Activated T-cell treated with anti-CD3 and anti-CD28 coated beads, Interleukin-2, amount 50 U/mL, for 72 hours (primary cell): ENCODE measurements around the gene MICAL3. TPM values are rescaled to one million over a fixed set of nuclear protein-coding genes. Genes with fewer than 3 reads are reported as not detected.
A peak's percentile ranks its signal among the peaks of the same experiment; 100 is the strongest.

Experiments
- ATAC-seq, 2 donors: fragments of 150-1000 bp; cut with Tn5 transposase; replicated peaks in 1 of 2; 2 replicates each; pipeline ENCODE4 v1.10.0; 2021; ENCODE audit warnings: moderate library complexity in 2 of 2, mild to moderate bottlenecking in 1 of 2
- DNase-seq, 2 donors: peaks; one replicate each; pipeline ENCODE4 v3.0.0; 2021 to 2022; ENCODE audit warnings: mixed read lengths in 1 of 2
- H3K27ac Mint-ChIP-seq: one replicate; pipeline ENCODE4 v1.8.0; 2022; ENCODE audit warnings: mild to moderate bottlenecking, moderate library complexity, mixed read lengths
- H3K27me3 Mint-ChIP-seq: one replicate; pipeline ENCODE4 v1.8.0; 2022; ENCODE audit warnings: low read depth, mixed read lengths
- H3K36me3 Mint-ChIP-seq, 2 donors: one replicate each; pipeline ENCODE4 v1.8.0; 2022; ENCODE audit warnings: mixed read lengths in 2 of 2, mild to moderate bottlenecking in 1 of 2; ENCODE audit not compliant: insufficient read depth in 2 of 2
- H3K4me1 Mint-ChIP-seq: one replicate; pipeline ENCODE4 v1.8.0; 2022; ENCODE audit warnings: low read depth, mixed read lengths
- H3K4me3 Mint-ChIP-seq, 2 donors: one replicate each; pipeline ENCODE4 v1.8.0; 2022; ENCODE audit warnings: mild to moderate bottlenecking in 2 of 2, mixed read lengths in 2 of 2, moderate library complexity in 2 of 2
- H3K9me3 Mint-ChIP-seq, 2 donors: one replicate each; pipeline ENCODE4 v1.8.0; 2022; ENCODE audit warnings: mixed read lengths in 2 of 2
- total RNA-seq, 2 donors: library from RNA; stranded (reverse); gene quantifications; one replicate each; pipeline ENCODE4 v1.2.3, GENCODE V29; 2022

Gene MICAL3
- total RNA-seq, 2 donors from 2014 or later = 17.9 to 26.0 TPM

DNA sequence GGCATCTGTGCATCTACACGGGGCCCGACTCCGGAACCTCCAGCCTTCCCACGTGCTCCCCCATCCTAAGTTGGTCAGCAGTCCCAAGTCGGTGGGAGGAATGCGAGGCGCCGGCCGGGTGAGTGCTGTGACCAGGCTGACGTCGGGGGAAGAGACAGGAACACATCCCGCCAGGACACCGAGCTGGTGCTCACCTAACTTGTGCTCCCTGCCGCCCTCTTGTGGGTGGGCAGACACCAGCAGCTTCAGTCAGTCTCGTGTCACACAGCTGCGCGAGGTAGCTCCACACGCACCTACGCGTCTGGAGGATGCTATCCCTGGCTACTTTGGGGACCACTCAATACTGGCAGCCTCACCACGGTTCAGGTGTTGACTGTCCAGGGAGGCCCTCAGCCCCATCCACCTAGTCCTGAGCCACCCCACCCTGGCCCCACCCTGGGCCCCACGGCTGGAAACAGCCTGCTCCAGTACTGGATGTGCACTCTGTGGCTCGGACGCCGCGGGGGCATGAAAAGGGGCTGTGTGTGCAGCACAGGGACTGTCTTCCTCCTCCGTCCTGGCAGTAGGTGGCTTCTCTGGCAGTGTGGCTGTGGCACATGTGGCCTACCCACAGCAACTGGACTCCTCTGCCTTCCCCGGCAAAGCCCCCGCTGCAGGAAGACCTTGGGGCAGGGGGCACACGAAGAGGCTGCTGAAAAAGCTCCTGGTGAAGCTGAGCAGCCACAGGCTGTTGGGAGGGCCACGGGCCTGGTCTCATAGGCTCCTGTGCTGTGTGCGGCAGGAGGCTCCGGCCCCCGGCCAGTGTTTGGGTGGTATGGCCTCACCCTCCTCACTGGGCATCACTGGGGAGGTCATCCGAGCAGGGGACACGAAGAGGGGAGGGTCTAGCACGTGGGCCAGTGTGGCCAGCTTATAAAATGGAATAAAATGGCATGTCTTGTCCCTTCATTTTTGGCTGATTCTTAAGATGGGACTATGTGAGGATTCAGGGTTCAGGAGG lies 238.9 kb downstream of the MICAL3 start:
- Mint-ChIP-seq H3K27me3 (no peaks in the 10 kb centered on the region), H3K27ac (no peak overlapping the region), H3K4me1 (peaks cover 12% of the 10 kb centered on the region), H3K9me3 (no peaks in the 10 kb centered on the region), H3K4me3 (no peak overlapping the region), H3K36me3 (no peaks in the 10 kb centered on the region)
- peak; percentile 74 to 75 for DNase-seq
- ATAC-seq = peak in 1 of 2 donors; percentile 30

DNA sequence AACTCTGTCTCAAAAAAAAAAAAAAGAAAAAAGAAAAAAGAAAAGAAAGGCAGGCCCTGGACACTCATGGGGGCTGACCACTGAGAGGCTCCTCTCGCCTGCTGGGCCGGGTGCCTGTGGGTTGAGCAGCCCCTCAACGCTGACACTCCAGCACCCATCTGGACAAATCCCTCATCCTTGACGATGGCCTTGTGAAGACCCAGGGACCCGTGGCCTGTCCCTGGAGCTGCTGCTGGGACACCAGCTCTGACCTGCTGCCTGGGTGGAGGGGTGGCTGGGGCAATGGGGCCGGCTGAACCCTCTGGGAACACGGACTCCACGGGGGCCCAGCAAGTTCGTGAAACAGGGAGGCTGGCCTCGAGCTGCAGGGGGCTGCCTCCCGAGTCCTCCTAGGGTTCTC lies 239.6 kb downstream of the MICAL3 start:
- Mint-ChIP-seq H3K27me3 (no peaks in the 10 kb centered on the region), H3K9me3 (no peaks in the 10 kb centered on the region), H3K36me3 (no peaks in the 10 kb centered on the region), H3K4me1 (peaks cover 18% of the 10 kb centered on the region), H3K27ac (no peak overlapping the region), H3K4me3 (no peak overlapping the region)
- DNase-seq = no peak
- no peak for ATAC-seq

DNA sequence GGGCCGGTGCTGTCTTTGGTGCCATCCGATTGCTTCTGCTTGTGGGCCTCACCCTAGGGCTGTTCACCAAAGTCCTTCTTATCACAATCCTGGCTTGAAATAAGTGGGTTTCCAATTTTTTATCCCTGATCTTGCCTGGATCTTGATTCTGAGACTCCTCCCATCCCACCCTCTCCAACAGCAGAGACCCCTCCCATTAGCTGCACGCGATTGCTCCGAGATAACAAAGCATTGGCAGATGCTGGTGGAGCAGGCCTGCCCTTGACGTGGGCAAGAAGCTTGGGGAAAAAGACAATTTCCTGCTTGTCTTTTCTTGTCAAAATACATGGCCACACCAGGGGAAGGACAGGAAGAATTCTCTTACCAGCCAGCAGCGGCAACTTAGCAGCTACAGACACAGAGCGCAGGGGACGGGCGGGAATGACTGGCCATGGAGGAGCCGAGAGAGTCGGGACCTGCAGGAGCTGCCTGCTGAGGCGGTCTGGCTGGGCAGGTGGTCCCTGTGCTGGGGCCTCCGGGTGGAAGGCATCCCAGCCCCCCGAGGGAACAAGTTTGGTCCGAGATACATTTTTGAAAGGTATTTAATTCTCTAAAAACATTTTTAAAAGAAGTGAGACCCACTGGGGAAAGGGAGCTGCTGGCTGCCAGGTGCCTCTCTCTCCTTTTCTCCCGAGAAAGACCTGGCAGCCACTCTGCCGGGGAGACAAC lies 240.4 kb downstream of the MICAL3 start:
- Mint-ChIP-seq H3K9me3 (no peaks in the 10 kb centered on the region), H3K27ac (no peak overlapping the region), H3K36me3 (no peaks in the 10 kb centered on the region)

DNA sequence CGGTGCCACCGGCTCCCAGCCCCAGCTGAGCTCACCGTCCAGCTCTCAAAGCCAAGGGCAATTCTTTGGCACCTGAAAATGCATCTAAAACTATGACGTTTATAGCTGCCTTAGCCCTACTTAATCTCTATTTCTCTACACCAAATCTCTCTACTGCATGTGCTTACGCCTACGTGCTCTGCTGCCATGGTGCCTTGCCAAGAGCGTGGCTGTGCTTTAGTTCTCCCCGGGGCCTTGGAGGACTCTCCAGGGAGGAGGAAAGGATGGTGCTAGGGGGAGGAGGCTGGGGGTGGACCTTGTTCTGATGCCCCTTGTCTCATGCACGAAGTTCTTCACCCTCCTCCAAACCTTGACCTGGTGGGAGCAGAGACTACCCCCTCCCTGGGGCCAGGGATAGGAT lies 241.0 kb downstream of the MICAL3 start:
- no peak for ATAC-seq
- H3K4me3 Mint-ChIP-seq = no peak overlapping the region
- H3K9me3 Mint-ChIP-seq = no peaks in the 10 kb centered on the region

More for the DNA sequence above, 240.4 kb downstream of the MICAL3 start:
- Mint-ChIP-seq H3K4me3 (no peak overlapping the region), H3K4me1 (peaks cover 27% of the 10 kb centered on the region), H3K27me3 (no peaks in the 10 kb centered on the region)
- DNase-seq (no peak), ATAC-seq (no peak)

DNA sequence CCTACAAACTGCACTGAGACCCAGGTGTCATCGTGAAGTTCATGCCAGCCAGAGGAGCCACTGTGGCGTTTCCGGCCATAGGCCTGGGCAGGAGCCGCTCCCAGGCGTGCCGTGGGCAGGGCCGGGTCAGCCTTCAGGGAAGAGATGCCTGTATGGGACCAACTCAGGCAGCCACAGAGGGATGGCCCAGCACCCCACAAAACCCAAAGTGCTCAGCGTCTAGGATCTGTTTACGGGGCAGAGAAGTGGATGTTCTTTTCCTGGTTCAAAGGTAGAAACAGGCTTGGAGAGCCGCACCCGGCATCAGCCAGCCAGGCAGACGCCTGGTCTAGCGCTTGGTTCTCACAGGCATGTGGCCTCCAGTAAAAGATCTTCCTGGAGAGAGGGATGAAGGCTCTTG lies 241.7 kb downstream of the MICAL3 start:
- Mint-ChIP-seq H3K9me3 (no peaks in the 10 kb centered on the region), H3K36me3 (no peaks in the 10 kb centered on the region), H3K27ac (no peak overlapping the region), H3K27me3 (no peaks in the 10 kb centered on the region), H3K4me1 (peaks cover 34% of the 10 kb centered on the region), H3K4me3 (no peak overlapping the region)
- DNase-seq (no peak), ATAC-seq (no peak)

More for the DNA sequence above, 241.0 kb downstream of the MICAL3 start:
- Mint-ChIP-seq H3K36me3 (no peaks in the 10 kb centered on the region), H3K27me3 (no peaks in the 10 kb centered on the region), H3K4me1 (peaks cover 30% of the 10 kb centered on the region), H3K27ac (no peak overlapping the region)
- no peak for DNase-seq

DNA sequence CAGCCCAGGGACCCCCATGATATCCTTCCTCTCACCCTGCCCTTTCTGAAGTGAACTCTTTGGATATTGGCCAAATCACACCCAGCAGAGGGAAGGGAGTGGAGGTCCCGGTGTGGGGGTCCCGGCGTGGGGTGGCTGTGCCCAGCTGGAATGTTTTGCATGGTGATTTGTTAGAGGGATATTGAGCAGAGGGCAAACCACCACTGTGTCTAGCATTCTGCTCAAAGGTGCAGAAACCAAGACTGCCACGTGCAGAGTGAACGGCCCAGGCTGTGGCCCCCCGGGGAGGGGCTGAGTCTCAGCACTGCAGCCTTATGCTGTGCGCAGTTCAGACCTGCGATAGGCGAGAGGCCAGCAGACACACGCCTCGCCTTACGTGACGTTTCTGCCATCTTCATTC lies 242.2 kb downstream of the MICAL3 start:
- H3K36me3 Mint-ChIP-seq = no peaks in the 10 kb centered on the region
- no peak overlapping the region for H3K27ac Mint-ChIP-seq
- no peaks in the 10 kb centered on the region for H3K9me3 Mint-ChIP-seq
- H3K4me3 Mint-ChIP-seq = no peak overlapping the region
- no peaks in the 10 kb centered on the region for H3K27me3 Mint-ChIP-seq
- peaks cover 39% of the 10 kb centered on the region for H3K4me1 Mint-ChIP-seq
- DNase-seq = no peak
- no peak for ATAC-seq

DNA sequence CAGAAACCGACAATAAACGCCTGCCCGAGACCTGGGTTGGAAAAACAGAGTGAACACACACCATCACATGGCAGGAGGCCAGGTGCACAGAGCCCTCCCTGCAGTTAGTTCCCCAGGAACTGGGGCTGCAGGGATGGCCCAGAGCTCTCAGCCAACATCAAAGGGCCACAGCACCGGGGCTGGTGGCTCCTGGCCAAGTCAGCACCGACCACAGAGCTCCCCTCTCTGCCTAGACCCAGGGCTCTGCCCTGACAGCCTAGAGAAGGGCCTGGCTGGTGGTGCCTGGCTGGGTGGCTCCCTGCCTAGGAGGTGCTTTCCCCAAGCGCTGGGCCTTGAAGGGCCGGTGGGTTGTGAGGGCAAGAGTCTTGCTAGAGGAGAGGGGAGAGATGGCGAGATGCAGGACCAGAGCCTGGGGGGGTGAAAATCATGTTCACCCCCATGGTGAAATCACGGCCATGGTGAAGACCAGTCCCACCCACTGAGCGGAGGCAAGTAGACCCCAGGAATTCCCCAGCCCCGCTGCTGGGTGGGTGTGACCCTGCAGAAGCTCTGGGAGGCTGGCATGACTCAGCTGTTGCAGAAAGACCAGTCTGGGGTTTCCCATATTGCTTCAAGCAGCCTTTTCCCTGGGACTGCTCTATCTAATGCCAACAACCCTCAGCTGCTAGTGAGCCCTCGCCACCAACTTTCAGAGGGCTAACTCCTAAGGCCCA lies 242.9 kb downstream of the MICAL3 start:
- H3K9me3 Mint-ChIP-seq = no peaks in the 10 kb centered on the region
- H3K4me3 Mint-ChIP-seq = peak overlapping the region; percentile 69 to 72
- peak; percentile 67 to 72 for ATAC-seq
- no peak overlapping the region for H3K27ac Mint-ChIP-seq
- no peaks in the 10 kb centered on the region for H3K36me3 Mint-ChIP-seq
- DNase-seq = peak; percentile 68 to 76
- no peaks in the 10 kb centered on the region for H3K27me3 Mint-ChIP-seq
- peaks cover 45% of the 10 kb centered on the region for H3K4me1 Mint-ChIP-seq

DNA sequence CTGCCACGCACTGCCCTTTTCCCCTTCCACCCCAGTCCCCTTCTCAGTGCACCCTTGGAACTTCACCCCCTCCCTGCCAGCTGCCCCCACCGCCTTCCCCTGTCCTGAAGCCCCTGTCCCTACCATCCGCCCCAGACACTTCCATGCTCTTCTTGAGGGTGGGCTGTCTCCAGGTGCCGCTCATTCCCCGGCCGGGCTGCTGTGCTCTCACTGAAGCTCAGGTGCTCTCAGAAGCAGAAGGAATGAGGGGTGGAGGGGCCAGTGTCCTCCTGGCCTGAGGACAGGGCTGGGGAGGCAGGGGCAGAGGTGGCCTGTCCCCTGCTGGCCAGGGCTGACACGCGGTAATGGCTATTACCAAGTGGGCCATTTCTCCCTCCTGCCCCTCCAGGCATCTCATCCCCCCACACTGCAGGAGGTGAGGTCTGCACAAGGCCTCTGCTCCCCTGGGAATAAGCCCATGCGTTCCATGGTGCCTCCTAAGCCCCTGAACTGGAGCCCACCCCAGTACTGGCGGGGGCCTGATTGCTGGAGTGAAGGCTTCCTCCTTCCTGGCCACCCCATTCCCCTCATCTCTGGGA lies 243.5 kb downstream of the MICAL3 start:
- H3K27me3 Mint-ChIP-seq = no peaks in the 10 kb centered on the region
- no peaks in the 10 kb centered on the region for H3K36me3 Mint-ChIP-seq
- H3K4me3 Mint-ChIP-seq = peak overlapping the region; percentile 69 to 72
- H3K9me3 Mint-ChIP-seq = no peaks in the 10 kb centered on the region
- DNase-seq (no peak), ATAC-seq (no peak)
- H3K27ac Mint-ChIP-seq = no peak overlapping the region
- peaks cover 52% of the 10 kb centered on the region for H3K4me1 Mint-ChIP-seq

DNA sequence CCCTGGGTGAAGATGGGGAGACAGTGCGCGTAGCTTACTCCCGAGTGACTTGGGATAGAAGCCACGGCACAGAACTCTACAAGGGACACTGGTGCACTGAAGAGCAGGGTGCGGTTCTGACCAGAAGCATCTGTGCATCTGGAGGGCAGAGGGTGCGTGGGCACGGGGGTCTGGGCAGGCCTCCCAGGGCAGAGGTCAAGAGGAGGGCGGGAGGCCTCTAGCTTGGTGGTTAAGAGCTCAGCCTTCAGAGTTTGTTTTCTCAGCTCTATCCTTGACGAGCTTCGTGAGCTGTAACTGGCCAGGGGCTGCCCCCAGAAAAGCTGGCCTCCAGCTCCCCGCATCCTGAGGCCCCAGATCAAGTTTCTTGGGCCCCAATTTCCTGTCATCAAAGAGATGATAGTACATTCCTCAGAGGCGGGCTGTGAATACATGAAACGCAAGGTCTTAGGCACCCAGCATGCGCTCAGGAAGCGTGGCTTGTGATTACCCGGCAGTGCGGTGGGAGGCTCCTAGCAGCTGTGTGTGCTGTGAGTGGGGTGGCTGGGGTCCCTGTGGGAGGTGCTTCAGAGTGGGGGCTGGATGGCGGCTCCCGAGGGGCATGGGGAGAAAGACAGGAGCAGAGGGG lies 244.1 kb downstream of the MICAL3 start:
- DNase-seq = no peak
- Mint-ChIP-seq H3K36me3 (no peaks in the 10 kb centered on the region), H3K4me3 (peak overlapping the region; percentile 42 to 43), H3K27me3 (no peaks in the 10 kb centered on the region), H3K4me1 (peaks cover 58% of the 10 kb centered on the region), H3K27ac (no peak overlapping the region), H3K9me3 (no peaks in the 10 kb centered on the region)
- ATAC-seq = no peak

DNA sequence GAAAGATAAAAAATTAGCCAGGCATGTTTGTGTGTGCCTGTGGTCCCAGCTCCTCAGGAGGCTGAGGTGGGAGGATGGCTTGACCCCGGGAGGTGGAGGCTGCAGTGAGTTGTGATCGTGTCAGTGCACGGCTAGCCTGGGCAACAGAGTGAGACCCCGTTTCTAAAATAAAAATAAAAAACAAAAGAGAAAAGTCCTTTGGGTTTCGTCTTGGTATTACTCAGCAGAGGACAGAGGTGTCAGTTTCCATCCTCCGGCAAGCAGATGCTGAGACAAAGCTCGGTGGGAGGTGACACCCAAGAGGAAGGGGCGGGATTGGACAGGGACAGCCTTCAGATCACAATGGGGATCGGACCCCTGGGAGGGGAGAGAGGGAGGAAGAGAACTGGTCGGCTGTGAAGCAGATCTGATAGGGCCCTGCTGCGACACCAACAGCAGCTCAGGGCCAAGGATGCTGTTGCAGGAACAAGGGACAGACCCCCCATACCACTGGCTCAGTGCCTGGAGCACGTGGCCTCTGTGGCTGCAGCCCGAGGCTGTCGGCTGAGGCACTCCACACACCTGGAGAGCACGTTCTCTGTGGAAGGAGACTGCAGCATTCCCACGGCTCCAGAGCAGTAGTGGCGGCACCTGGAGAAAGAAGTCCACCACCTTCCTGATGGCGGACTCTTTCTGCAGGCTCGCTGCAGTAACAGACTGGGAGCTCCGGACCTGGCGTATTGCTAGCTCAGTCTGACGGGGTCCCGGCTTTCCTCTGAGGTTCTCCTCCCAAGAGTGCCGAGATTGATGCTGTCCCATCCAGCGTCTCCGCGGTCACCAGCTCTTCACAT lies 244.9 kb downstream of the MICAL3 start:
- no peak for DNase-seq
- Mint-ChIP-seq H3K9me3 (no peaks in the 10 kb centered on the region), H3K36me3 (no peaks in the 10 kb centered on the region), H3K27me3 (no peaks in the 10 kb centered on the region), H3K4me3 (peak overlapping the region; percentile 44 to 54), H3K27ac (peak overlapping the region; percentile 17), H3K4me1 (peaks cover 65% of the 10 kb centered on the region)
- no peak for ATAC-seq

DNA sequence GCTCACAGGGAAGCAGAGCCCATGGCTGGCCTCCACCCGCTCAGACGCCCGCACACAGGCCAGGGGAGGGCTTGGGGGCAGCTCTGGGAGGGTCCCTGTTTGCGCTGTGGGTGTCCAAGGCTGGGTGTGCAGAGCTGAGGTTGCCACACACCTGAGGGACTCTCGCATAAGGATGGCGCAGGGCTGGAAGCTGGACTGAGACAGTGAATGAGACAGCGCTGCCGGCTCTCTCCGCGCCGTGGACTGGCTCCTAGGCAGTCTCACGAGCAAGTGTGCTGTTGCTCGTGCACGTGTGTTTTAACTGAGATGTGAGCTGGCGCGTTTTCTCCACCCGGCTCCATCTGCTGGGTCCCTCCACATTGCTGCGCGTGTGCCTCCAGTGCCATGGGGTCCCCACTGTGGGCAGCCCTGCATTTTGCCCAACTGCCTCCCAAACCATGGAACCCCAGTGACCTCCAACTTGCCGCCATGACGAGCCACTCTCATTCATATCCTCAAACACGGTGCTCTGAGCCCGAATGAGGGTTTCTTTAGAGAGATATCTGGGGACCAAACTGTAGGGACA lies 245.9 kb downstream of the MICAL3 start:
- peaks cover 67% of the 10 kb centered on the region for H3K4me1 Mint-ChIP-seq
- no peaks in the 10 kb centered on the region for H3K36me3 Mint-ChIP-seq
- no peaks in the 10 kb centered on the region for H3K9me3 Mint-ChIP-seq
- no peak overlapping the region for H3K27ac Mint-ChIP-seq
- ATAC-seq = no peak
- no peak for DNase-seq
- no peaks in the 10 kb centered on the region for H3K27me3 Mint-ChIP-seq
- peak overlapping the region; percentile 80 to 98 for H3K4me3 Mint-ChIP-seq
